DMS79 (cell line): ENCODE results near the gene MCHR1.
"Not testable (repeated sequence)": the region's sequence is repeated elsewhere in the genome, so short reads cannot be mapped to it uniquely, and the experiment has no call there.

Source experiments
- DNase-seq: peaks from one replicate; lab custom pipeline; 2025; lab: John Stamatoyannopoulos, UW

The MCHR1 gene

GRCh38 chr22:40656651-40657050 is 22.6 kb upstream of the MCHR1 start:
- DNase-seq = not testable (repeated sequence)

DNA sequence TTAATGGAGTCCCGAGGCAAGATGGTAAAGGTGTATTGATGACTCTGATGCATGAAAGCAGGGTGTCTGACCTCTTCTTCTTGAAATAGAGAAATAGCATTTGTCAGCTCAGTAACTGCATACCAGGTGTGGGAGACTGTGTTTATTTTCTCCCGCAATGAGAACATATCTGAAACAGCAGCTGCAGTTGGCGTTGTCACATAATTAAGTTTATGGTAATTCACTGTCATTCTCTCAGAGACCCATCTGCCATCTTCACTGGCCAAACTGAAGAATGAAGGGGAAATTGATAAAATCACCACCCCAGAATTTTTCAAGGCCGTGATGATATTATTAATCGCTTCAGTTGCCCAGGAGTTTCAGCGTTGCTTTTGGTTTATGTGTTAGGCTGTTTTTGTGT is 20.1 kb upstream of the MCHR1 start:
- DNase-seq = no peak

DNA sequence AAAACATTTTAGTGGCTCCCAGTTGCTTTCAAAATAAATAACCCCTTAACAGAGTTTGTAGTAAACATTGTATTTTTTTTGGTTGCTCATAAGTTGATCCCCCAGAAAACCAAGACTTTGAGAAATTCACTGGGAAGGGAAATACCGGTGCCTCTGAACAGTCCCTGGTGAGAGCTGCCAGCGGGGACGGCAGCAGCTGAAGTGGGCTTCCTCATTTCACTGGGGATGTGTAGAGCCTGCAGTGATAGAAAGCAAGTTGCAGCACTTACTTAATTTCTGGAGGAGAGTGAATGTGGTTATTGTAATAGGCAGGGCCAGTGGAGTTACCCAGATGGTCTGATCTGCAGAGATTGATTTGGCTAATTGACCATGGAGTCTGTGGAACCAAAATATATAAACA is 18.6 kb upstream of the MCHR1 start:
- no peak for DNase-seq

- DNase-seq = no peak
Observed at GRCh38 chr22:40661671-40662070, 17.6 kb upstream of the MCHR1 start.

DNA sequence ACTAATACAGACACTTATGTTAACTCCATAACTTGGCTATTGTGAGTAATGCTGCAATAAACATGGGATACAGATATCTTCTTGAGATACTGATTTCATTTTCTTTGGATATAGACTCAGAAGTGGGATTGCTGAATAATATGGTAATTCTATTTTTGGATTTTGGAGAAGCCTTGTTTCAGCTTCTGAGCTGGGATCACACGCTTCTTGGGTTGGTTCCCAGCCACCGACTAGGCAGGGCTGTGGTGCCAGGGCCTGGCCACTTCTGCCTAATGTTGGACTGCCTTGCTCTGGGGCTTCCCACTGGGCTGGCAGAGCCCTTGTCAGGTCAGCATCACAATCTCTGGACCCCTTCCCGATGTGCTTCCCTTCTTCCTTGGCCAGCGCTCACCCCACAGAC is 14.0 kb upstream of the MCHR1 start:
- no peak for DNase-seq

- DNase-seq = no peak
Observed at GRCh38 chr22:40666151-40666848, 13.0 kb upstream of the MCHR1 start.

GRCh38 chr22:40668611-40669411 is 10.5 kb upstream of the MCHR1 start:
- DNase-seq = no peak

- no peak for DNase-seq
Observed at GRCh38 chr22:40670058-40670457, 9.2 kb upstream of the MCHR1 start.

- no peak for DNase-seq
Observed at GRCh38 chr22:40671369-40671768, 7.9 kb upstream of the MCHR1 start.

DNA sequence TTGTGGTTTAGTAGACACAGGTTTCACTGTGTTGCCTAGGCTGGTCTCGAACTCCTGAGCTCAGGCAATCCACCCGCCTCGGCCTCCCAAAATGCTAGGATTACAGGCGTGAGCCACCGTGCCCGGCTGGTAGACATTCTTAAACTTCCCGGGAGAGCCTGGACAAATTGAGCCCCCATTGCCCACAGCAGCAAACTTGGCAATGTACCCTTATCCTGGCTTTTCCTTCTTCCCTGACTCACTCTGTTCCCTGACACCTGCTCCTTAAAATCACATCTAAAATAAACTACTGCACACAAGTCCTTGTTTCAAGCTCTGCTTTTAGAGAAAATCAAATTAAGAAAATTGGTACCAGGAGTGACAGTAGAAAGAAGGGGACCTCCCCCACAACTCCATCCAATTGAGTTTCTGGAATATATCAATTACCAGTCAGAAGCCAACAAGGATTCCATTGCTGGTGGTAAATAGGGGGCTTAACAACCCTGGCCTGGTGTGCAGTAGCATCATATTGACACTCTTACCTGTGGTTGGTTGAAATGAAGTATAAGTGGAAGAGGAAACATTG is 7.4 kb upstream of the MCHR1 start:
- no peak for DNase-seq

DNA sequence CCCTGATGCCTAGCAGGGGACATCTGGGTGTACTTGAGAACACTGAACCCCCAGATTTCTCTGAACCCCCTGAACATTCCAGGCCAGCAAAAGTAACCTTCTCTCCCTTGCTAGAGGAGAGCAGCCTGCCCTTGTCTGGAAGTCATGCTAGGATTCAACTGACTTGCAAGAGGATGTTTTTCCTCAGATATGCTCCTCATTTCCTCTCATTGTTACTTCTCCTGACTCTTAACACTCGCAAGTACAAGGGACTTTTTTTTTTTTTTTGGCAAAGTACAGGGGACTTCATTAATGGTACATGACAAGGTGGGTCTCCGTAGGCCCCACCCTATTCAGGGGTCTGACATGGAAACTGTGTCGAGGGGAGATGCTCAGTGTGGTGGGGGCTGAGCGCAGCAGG is 6.3 kb upstream of the MCHR1 start:
- no peak for DNase-seq

DNA sequence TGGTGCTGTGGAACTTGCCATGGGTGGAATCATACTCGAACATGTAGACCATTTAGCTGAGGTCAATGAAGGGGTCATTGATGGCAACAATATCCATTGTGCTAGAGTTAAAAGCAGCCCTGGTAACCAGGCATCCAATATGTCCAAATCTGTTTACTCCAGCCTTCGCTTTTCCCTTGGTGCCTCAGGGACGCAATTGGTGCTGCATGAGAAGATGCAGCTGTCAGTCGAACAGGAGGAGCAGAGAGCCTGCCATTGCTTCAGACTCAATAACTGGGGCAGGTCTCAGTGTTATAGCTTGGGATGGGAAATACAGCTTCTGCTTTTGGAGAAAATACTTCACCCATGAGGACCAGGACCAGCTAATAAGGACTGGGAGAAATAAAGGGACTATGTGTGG is 5.0 kb upstream of the MCHR1 start:
- DNase-seq = no peak

DNA sequence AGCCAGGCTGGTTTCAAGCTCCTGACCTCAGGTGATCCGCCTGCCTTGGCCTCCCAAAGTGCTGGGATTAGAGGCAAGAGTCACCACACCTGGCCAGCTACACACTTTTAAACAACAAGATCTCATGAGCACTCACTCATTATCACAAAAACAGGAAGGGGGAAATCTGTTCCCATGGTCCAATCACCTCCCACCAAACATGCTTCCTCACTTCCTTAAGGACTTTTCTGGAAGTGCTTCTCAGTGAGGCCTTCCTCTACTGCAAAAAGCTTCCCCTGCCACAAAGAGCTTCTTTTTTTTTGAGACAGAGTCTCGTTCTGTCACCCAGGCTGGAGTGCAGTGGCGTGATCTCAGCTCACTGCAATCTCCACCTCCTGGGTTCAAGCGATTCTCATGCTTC is 3.1 kb upstream of the MCHR1 start:
- not testable (repeated sequence) for DNase-seq

GRCh38 chr22:40676644-40677043 is 2.6 kb upstream of the MCHR1 start:
- no peak for DNase-seq

DNA sequence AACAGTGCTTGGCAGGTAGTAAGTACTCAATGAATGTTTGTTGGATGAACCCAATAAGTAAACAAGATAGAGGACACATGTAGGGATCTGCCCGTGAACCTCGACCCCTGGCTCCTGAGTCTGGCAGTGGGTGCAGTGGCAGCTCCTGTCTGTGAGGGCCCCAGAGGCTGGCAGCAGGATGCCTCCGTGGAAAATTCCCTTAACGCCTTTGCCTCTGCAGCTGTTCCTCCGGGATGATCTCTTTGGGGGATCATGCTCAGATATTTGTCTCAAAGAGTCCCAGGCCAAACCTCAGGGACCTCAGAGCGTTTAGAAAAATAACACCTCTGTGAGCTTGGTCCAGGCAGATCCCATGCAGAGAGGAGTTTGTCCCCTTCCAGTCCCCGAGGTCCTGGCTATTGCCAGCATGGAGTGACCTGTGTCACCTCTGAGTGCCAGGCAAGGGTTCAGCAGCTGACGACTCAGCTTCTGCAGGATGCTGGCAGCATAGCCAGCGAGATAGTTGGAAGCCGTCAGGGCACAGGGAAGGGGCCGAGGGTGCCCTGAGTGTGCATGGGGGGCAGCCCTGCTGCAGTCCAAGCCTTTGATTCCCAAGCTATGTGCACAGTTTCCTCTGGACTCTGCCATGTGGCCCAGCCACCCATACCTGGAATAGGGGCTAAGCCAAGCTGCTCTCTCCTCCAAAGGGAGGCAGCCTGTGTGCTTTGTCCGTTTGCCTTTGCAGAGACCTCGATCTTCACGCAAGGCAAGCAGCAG is 613 bp upstream of the MCHR1 start:
- DNase-seq = no peak

DNA sequence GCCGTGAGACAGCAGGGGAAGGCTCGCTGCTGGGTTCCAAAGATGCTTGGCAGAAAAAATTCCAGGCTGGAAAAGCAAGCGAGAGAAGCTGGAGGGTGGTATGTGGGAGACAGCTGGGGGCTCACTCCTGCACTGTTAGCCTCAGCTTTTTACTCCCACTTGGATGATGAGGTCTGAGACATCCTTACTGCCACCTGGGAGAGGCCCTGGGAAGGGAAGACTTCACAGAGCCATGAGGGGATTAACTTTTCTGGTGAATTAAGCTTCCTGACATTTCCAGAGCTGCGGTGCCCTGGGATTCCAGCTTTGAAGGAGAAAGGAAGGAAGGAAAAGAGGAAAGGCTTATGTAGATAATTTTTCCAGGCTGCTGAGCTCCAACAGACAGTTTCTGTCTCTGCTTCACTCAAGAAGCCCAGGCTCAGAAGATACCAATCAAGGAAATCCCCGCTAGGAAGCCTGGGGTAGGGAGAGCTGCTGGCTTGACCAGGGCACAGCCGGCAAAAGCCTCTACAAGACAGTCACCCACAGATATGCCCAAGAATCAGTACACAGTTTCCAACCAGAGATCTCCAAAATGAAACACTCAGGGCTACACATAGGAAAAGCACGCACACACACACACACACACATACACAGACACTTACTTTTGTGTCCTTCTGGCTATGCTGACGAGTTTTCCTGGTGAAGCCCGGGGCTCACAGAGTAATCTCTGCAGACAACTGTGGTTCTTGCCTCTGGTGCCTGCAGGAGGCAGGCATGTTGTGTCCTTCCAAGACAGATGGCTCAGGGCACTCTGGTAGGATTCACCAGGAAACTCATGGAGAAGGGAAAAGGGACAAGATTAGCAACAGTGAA is 907 bp downstream of the MCHR1 start:
- no peak for DNase-seq

GRCh38 chr22:40680819-40681183 is 1.5 kb downstream of the MCHR1 start:
- DNase-seq = no peak

- no peak for DNase-seq
Observed at GRCh38 chr22:40681451-40681850, 2.2 kb downstream of the MCHR1 start.

DNA sequence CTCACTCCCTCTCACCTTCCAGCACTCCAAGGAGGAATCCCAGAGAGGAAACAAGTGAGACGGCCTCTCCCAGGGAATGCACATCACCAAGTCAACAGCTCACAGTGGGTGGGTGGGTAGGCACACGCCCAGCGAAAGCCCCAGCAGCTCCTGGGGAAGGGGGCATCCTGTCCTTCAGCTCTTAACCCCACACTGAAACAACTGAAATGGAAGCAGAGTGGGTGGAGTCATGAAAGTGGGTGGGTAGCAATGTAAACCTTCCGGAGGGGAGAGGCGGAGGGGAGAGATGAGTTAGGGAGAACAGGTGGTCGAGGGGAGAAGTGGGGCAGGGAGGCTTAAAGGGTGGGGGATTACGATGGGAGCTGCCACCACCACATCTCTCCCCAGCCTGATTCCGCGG is 5.4 kb downstream of the MCHR1 start:
- no peak for DNase-seq

DNA sequence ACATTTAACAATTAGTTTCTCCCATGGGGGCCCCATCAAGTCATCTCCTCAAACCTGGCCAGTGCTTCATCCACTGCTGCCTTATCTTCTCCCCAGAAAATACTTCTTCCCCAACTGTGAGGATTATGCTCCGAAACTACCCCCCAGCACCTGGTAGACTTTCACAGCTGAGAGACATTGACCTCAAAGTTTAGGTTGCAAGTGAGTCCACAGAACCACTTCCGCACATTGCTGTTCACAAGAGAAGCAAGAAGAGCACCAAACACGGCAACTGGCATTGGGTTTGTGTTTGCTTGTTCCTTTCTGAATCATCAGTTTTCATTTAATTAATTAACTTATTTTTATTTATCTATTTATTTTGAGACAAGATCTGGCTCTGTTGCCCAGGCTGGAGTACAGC is 6.1 kb downstream of the MCHR1 start:
- DNase-seq = no peak

GRCh38 chr22:40687706-40688105 is 8.4 kb downstream of the MCHR1 start:
- DNase-seq = no peak

GRCh38 chr22:40690370-40690769 is 11.1 kb downstream of the MCHR1 start:
- DNase-seq = no peak
